Kidney (tissue), 14 donors: ENCODE results near the gene ZNF750. TPM values are rescaled to one million over a fixed set of nuclear protein-coding genes. Genes with fewer than 3 reads are reported as not detected.
A peak's percentile ranks its signal among the peaks of the same experiment; 100 is the strongest.

ENCODE experiments used
- DNase-seq, 5 donors: peaks; one replicate each; pipeline ENCODE4 v3.0.0-alpha.2; 2013 to 2020
- FAIRE-seq: peaks from 2 replicates; lab custom pipeline; 2012; peaks lifted over from hg19 to GRCh38; lab: Jason Lieb, UNC
- H3K27ac ChIP-seq, 2 donors: one replicate each; pipeline ENCODE4 v1.7.0; 2013; ENCODE audit warnings: low read depth in 2 of 2, low read length in 2 of 2, inconsistent platforms in 1 of 2
- H3K27me3 ChIP-seq: one replicate; pipeline ENCODE4 v1.7.1; 2013; ENCODE audit warnings: low read length, inconsistent platforms; ENCODE audit not compliant: control insufficient read depth, insufficient read depth
- H3K36me3 ChIP-seq, 3 donors: one replicate each; pipeline versions ENCODE4 v1.7.0 to v1.7.1; 2013; ENCODE audit warnings: low read length in 3 of 3, control low read depth in 1 of 3, inconsistent platforms in 1 of 3; ENCODE audit not compliant: insufficient read depth in 3 of 3, control insufficient read depth in 2 of 3
- H3K4me1 ChIP-seq, 3 donors: one replicate each; pipeline versions ENCODE4 v1.7.0 to v1.7.1; 2013; ENCODE audit warnings: low read length in 3 of 3, inconsistent platforms in 1 of 3, low read depth in 1 of 3; ENCODE audit not compliant: control insufficient read depth in 2 of 3, insufficient read depth in 2 of 3
- H3K4me3 ChIP-seq, 3 donors: one replicate each; pipeline versions ENCODE4 v1.7.0 to v1.8.1; 2013; ENCODE audit warnings: low read length in 3 of 3, control low read depth in 1 of 3, inconsistent platforms in 1 of 3
- H3K9ac ChIP-seq, 3 donors: one replicate each; pipeline versions ENCODE4 v1.7.0 to v1.7.1; 2013; ENCODE audit warnings: low read length in 3 of 3, control low read depth in 1 of 3, inconsistent platforms in 1 of 3
- H3K9me3 ChIP-seq, 3 donors: one replicate each; pipeline versions ENCODE4 v1.7.0 to v1.7.1; 2013; ENCODE audit warnings: low read length in 3 of 3, control low read depth in 1 of 3, inconsistent platforms in 1 of 3; ENCODE audit not compliant: control insufficient read depth in 2 of 3, insufficient read depth in 1 of 3
- CTCF ChIP-seq: IDR thresholded peaks from 3 replicates; pipeline ENCODE4 v1.5.1; 2012; ENCODE audit warnings: mild to moderate bottlenecking, moderate library complexity, borderline replicate concordance; ENCODE audit not compliant: insufficient read depth; ENCODE audit errors: extremely low read depth
- intact Hi-C: fragments of 100-400 bp; cut with DNase I; formaldehyde crosslinking; loops from one replicate; pipeline ENCODE4 v1.11.1; 2022
- polyA plus RNA-seq: library from polyadenylated mRNA; stranded (reverse); fragments of 350-450 nt; fragmentation: Illumina TruSeq; extraction: RNeasy Lipid Tissue Mini Kit (QIAGEN cat#74804); gene quantifications from one replicate; pipeline ENCODE4 v1.2.3, GENCODE V29; 2014; ENCODE audit warnings: low read depth, low replicate concordance; ENCODE audit not compliant: insufficient read depth
- total RNA-seq: library from RNA; stranded (reverse); fragmentation: NEBNext Ultra II Directional; extraction: Animal tissue kit (Norgen Biotek cat#: 25700); gene quantifications from one replicate; pipeline ENCODE4 v1.2.1, GENCODE V29; 2021
- donor health status: control.
- donor health status: control.
- donor health status: control.
- donor health status: control.
- donor health status: control.
- donor health status: DM: yes; HTN: yes; CAD: no.
- donor health status: Normal renal cell carcinoma (clear cell type).

Gene ZNF750
- total and polyA plus RNA-seq, 2 donors from 2014 or later: 0.25 to 0.30 TPM

GRCh38 chr17:82865274-82865673 lies 25.5 kb upstream of the ZNF750 start:
- FAIRE-seq (no peak), DNase-seq (peak in 1 of 5 donors; percentile 46)
- Histone ChIP-seq H3K4me1 (peaks cover 0 to 11% (median 3%) of the 10 kb centered on the region in 3 donors), H3K36me3 (no peaks in the 10 kb centered on the region), H3K9ac (peak overlapping the region in 1 of 3 donors; percentile 55), H3K27me3 (no peaks in the 10 kb centered on the region), H3K4me3 (no peak overlapping the region), H3K9me3 (no peaks in the 10 kb centered on the region), H3K27ac (no peak overlapping the region)
- intact Hi-C loops: no loop called here
- TF ChIP-seq CTCF: no peak

GRCh38 chr17:82864713-82865248 lies 25.0 kb upstream of the ZNF750 start:
- Histone ChIP-seq H3K4me1 (peaks cover under 1 to 16% (median 8%) of the 10 kb centered on the region in 3 donors), H3K9ac (no peak overlapping the region), H3K9me3 (no peaks in the 10 kb centered on the region), H3K27me3 (no peaks in the 10 kb centered on the region), H3K27ac (no peak overlapping the region), H3K36me3 (no peaks in the 10 kb centered on the region), H3K4me3 (no peak overlapping the region)
- intact Hi-C loops: no loop called here
- no peak for FAIRE-seq
- peak in 1 of 5 donors; percentile 37 for DNase-seq
- no peak for TF ChIP-seq CTCF

GRCh38 chr17:82863941-82864712 lies 24.3 kb upstream of the ZNF750 start:
- Histone ChIP-seq H3K27me3 (no peaks in the 10 kb centered on the region), H3K9ac (peak overlapping the region in 1 of 3 donors; percentile 8), H3K4me1 (peaks cover 3 to 23% (median 14%) of the 10 kb centered on the region in 3 donors), H3K9me3 (no peaks in the 10 kb centered on the region), H3K27ac (no peak overlapping the region), H3K36me3 (no peaks in the 10 kb centered on the region), H3K4me3 (no peak overlapping the region)
- peak in 1 of 5 donors; percentile 37 for DNase-seq
- intact Hi-C loops: no loop called here
- no peak for TF ChIP-seq CTCF
- FAIRE-seq: no peak
